ENCODE results near the gene ANO2.

Gene ANO2

GRCh38 chr12:5590316-5590715, 354.7 kb downstream of the ANO2 start:
- no peak overlapping the region for H3K4me3 ChIP-seq (ENCODE audit: low read depth, low read length)
- in situ Hi-C loops (cut with HindIII; ENCODE audit: low pct_ligation_motif_present, low sequenced_read_pairs): no loop called here
- no peak for TF ChIP-seq CTCF (IDR thresholded peaks at IDR 0.05; ENCODE audit: low read depth, low read length, missing control alignments)
- no peaks in the 10 kb centered on the region for H3K36me3 ChIP-seq (replicated peaks)
- no peak overlapping the region for H3K27ac ChIP-seq
- DNase-seq: no peak
- H3K27me3 ChIP-seq (replicated peaks): no peaks in the 10 kb centered on the region

GRCh38 chr12:5589054-5589453, 356.0 kb downstream of the ANO2 start:
- no peaks in the 10 kb centered on the region for H3K36me3 ChIP-seq (replicated peaks)
- DNase-seq: no peak
- no peak for TF ChIP-seq CTCF (IDR thresholded peaks at IDR 0.05; ENCODE audit: low read depth, low read length, missing control alignments)
- H3K27ac ChIP-seq: no peak overlapping the region
- no peak overlapping the region for H3K4me3 ChIP-seq (ENCODE audit: low read depth, low read length)
- in situ Hi-C loops (cut with HindIII; ENCODE audit: low pct_ligation_motif_present, low sequenced_read_pairs): no loop called here
- H3K27me3 ChIP-seq (replicated peaks): no peaks in the 10 kb centered on the region

GRCh38 chr12:5588591-5588990, 356.5 kb downstream of the ANO2 start:
- Histone ChIP-seq H3K36me3 (replicated peaks) (no peaks in the 10 kb centered on the region), H3K4me3 (ENCODE audit: low read depth, low read length) (no peak overlapping the region), H3K27me3 (replicated peaks) (no peaks in the 10 kb centered on the region), H3K27ac (no peak overlapping the region)
- no peak for DNase-seq
- no peak for TF ChIP-seq CTCF (IDR thresholded peaks at IDR 0.05; ENCODE audit: low read depth, low read length, missing control alignments)
- in situ Hi-C loops (cut with HindIII; ENCODE audit: low pct_ligation_motif_present, low sequenced_read_pairs): no loop called here

GRCh38 chr12:5588176-5588575, 356.9 kb downstream of the ANO2 start:
- H3K4me3 ChIP-seq (ENCODE audit: low read depth, low read length): no peak overlapping the region
- TF ChIP-seq CTCF (IDR thresholded peaks at IDR 0.05; ENCODE audit: low read depth, low read length, missing control alignments): no peak
- no peak overlapping the region for H3K27ac ChIP-seq
- no peaks in the 10 kb centered on the region for H3K27me3 ChIP-seq (replicated peaks)
- no peaks in the 10 kb centered on the region for H3K36me3 ChIP-seq (replicated peaks)
- in situ Hi-C loops (cut with HindIII; ENCODE audit: low pct_ligation_motif_present, low sequenced_read_pairs): no loop called here
- DNase-seq: no peak

GRCh38 chr12:5587711-5588121, 357.3 kb downstream of the ANO2 start:
- H3K27me3 ChIP-seq (replicated peaks): no peaks in the 10 kb centered on the region
- no peak overlapping the region for H3K4me3 ChIP-seq (ENCODE audit: low read depth, low read length)
- H3K27ac ChIP-seq: no peak overlapping the region
- in situ Hi-C loops (cut with HindIII; ENCODE audit: low pct_ligation_motif_present, low sequenced_read_pairs): no loop called here
- no peaks in the 10 kb centered on the region for H3K36me3 ChIP-seq (replicated peaks)
- no peak for DNase-seq
- no peak for TF ChIP-seq CTCF (IDR thresholded peaks at IDR 0.05; ENCODE audit: low read depth, low read length, missing control alignments)

- H3K27ac ChIP-seq: no peak overlapping the region
- peak; percentile 38 for DNase-seq
- H3K27me3 ChIP-seq (replicated peaks): no peaks in the 10 kb centered on the region
- H3K36me3 ChIP-seq (replicated peaks): no peaks in the 10 kb centered on the region
- no peak for TF ChIP-seq CTCF (IDR thresholded peaks at IDR 0.05; ENCODE audit: low read depth, low read length, missing control alignments)
- H3K4me3 ChIP-seq (ENCODE audit: low read depth, low read length): no peak overlapping the region
- in situ Hi-C loops (cut with HindIII; ENCODE audit: low pct_ligation_motif_present, low sequenced_read_pairs): no loop called here
Measured at GRCh38 chr12:5586201-5586600, 358.9 kb downstream of the ANO2 start.
